ENCODE measurements around the gene LRRC7. TPM values are rescaled to one million over a fixed set of nuclear protein-coding genes. Genes with fewer than 3 reads are reported as not detected.

The LRRC7 gene
- total and polyA plus RNA-seq, 2 experiments from 2014 or later = 0.99 to 1.8 TPM

DNA sequence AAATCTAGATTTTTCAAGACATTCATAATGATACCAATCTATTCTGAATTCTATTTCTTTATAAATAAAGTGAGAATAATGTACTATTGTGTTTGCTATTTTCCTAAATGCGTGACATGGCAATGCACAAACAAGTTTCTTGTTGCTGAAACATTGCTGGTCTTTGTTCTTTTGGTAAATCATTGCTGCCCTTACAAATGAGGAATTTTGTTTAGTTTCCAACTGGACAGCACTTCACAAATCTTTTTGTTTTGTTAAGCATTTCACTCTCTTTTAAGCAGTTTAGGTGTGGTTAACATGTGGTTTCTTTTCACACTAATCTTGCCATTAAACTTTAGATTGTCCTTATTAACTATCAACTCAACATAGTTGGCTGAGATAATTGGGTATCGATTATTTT, 94.6 kb downstream of the LRRC7 start:
- no peaks in the 10 kb centered on the region for H3K4me1 ChIP-seq (ENCODE audit: insufficient read depth)
- no peaks in the 10 kb centered on the region for H3K36me3 ChIP-seq (replicated peaks; ENCODE audit: insufficient read depth, low read depth)
- no peak overlapping the region for H3K4me3 ChIP-seq
- no peak overlapping the region for H3K4me2 ChIP-seq
- no peak overlapping the region for H2AFZ ChIP-seq
- no peaks in the 10 kb centered on the region for H3K9me3 ChIP-seq (ENCODE audit: low read depth)
- H3K27ac ChIP-seq = no peak overlapping the region
- H3K79me2 ChIP-seq = no peaks in the 10 kb centered on the region
- WGBS (ENCODE audit: low lambda C conversion rate, missing lambda C conversion rate) = 90% methylated on average over 2 of the region's 2 CpGs
- H3K27me3 ChIP-seq = no peaks in the 10 kb centered on the region
- no peaks in the 10 kb centered on the region for H3K9me2 ChIP-seq (replicated peaks; ENCODE audit: insufficient read depth)
- H4K20me1 ChIP-seq (ENCODE audit: insufficient read depth, poor library complexity, severe bottlenecking) = no peaks in the 10 kb centered on the region
- no peak for DNase-seq (ENCODE audit: low spot score)
- no peak for TF ChIP-seq EZH2 (IDR thresholded peaks at IDR 0.05; ENCODE audit: borderline replicate concordance)
- no peak for TF ChIP-seq EZH2phosphoT487 (IDR thresholded peaks at IDR 0.05; ENCODE audit: low read depth, severe bottlenecking, unreplicated experiment)
- TF ChIP-seq, protein P1, sequence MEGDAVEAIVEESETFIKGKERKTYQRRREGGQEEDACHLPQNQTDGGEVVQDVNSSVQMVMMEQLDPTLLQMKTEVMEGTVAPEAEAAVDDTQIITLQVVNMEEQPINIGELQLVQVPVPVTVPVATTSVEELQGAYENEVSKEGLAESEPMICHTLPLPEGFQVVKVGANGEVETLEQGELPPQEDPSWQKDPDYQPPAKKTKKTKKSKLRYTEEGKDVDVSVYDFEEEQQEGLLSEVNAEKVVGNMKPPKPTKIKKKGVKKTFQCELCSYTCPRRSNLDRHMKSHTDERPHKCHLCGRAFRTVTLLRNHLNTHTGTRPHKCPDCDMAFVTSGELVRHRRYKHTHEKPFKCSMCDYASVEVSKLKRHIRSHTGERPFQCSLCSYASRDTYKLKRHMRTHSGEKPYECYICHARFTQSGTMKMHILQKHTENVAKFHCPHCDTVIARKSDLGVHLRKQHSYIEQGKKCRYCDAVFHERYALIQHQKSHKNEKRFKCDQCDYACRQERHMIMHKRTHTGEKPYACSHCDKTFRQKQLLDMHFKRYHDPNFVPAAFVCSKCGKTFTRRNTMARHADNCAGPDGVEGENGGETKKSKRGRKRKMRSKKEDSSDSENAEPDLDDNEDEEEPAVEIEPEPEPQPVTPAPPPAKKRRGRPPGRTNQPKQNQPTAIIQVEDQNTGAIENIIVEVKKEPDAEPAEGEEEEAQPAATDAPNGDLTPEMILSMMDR (IDR thresholded peaks at IDR 0.05; ENCODE audit: poor library complexity) = no peak

DNA sequence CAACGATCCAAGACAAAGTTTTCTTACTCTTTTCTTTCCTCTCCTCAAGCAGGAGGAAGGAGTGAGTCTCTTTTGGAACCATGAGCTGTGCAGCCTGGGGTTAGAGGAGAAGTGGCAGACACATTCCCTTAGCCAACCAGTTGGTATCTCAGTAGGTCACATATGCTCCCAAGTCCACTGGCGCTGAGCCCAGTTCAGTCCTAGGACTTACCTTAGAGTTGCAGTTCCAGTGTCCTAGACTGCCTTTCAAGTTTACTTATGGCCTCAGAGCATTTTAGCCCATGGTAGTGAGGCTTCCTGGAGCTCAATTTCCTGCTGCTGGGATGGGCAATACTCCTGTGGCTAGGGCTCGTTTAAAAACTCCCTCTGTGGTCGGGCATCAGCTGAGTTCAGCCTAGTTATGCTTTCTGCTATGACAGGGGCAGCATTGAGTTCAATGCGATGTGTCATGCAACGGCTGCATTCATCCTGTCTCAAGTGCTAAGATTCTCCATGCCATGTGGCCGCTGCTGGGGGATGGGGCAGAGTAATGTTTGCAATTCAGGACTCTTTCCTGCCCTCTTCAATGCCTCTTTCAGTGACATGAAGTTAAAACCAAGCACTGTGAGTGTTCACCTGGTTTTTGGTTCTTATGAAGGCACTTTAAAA, 103.8 kb downstream of the LRRC7 start:
- no peaks in the 10 kb centered on the region for H3K4me1 ChIP-seq (ENCODE audit: insufficient read depth)
- no peaks in the 10 kb centered on the region for H3K9me3 ChIP-seq (ENCODE audit: low read depth)
- TF ChIP-seq EZH2 (IDR thresholded peaks at IDR 0.05; ENCODE audit: borderline replicate concordance) (no peak), EZH2phosphoT487 (IDR thresholded peaks at IDR 0.05; ENCODE audit: low read depth, severe bottlenecking, unreplicated experiment) (no peak)
- TF ChIP-seq, protein P1 (IDR thresholded peaks at IDR 0.05; ENCODE audit: poor library complexity) = no peak
- no peak for DNase-seq (ENCODE audit: low spot score)
- no peaks in the 10 kb centered on the region for H3K9me2 ChIP-seq (replicated peaks; ENCODE audit: insufficient read depth)
- no peak overlapping the region for H3K27ac ChIP-seq
- H2AFZ ChIP-seq = no peak overlapping the region
- H3K79me2 ChIP-seq = no peaks in the 10 kb centered on the region
- 85% methylated on average over 7 of the region's 7 CpGs for WGBS (ENCODE audit: low lambda C conversion rate, missing lambda C conversion rate)
- H3K4me2 ChIP-seq = no peak overlapping the region
- H4K20me1 ChIP-seq (ENCODE audit: insufficient read depth, poor library complexity, severe bottlenecking) = no peaks in the 10 kb centered on the region
- H3K4me3 ChIP-seq = no peak overlapping the region
- no peaks in the 10 kb centered on the region for H3K27me3 ChIP-seq
- no peaks in the 10 kb centered on the region for H3K36me3 ChIP-seq (replicated peaks; ENCODE audit: insufficient read depth, low read depth)

DNA sequence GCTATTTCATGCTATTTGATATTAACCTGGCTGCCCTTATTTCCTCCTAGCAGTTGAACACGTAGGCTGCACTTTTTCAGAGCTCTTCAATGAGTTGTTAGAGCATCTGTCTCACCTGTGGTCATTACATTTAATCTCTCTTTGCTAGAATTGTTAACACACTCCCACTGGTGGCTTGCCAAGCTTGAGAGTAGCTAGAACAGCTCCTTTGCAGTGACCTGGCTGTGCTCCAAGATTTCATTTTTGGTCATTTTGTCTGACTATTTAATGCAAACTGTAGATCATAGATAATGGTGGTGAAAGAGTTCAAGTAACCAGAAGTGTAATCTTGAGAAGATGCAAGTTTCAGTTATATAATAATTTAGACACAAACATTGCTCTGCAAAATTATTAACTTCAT, 105.6 kb downstream of the LRRC7 start:
- WGBS (ENCODE audit: low lambda C conversion rate, missing lambda C conversion rate) = 83% methylated on average over 1 of the region's 1 CpG
- H3K9me2 ChIP-seq (replicated peaks; ENCODE audit: insufficient read depth) = no peaks in the 10 kb centered on the region

More for the DNA sequence above, 105.6 kb downstream of the LRRC7 start:
- Histone ChIP-seq H3K27me3 (no peaks in the 10 kb centered on the region), H3K36me3 (replicated peaks; ENCODE audit: insufficient read depth, low read depth) (no peaks in the 10 kb centered on the region), H4K20me1 (ENCODE audit: insufficient read depth, poor library complexity, severe bottlenecking) (no peaks in the 10 kb centered on the region), H3K27ac (no peak overlapping the region), H3K4me1 (ENCODE audit: insufficient read depth) (no peaks in the 10 kb centered on the region), H3K4me3 (no peak overlapping the region), H3K9me3 (ENCODE audit: low read depth) (no peaks in the 10 kb centered on the region), H3K4me2 (no peak overlapping the region), H3K79me2 (no peaks in the 10 kb centered on the region), H2AFZ (no peak overlapping the region)
- no peak for DNase-seq (ENCODE audit: low spot score)
- TF ChIP-seq, protein P1 (IDR thresholded peaks at IDR 0.05; ENCODE audit: poor library complexity) = no peak
- TF ChIP-seq EZH2phosphoT487 (IDR thresholded peaks at IDR 0.05; ENCODE audit: low read depth, severe bottlenecking, unreplicated experiment) (no peak), EZH2 (IDR thresholded peaks at IDR 0.05; ENCODE audit: borderline replicate concordance) (no peak)
